ENCODE results near the gene GUCA1C.

- TF ChIP-seq POLR2A (IDR thresholded peaks at IDR 0.05; ENCODE audit: extremely low read depth, insufficient read length): no peak
- no peak for TF ChIP-seq CTCF (IDR thresholded peaks at IDR 0.05; ENCODE audit: low read depth, low read length)
- TF ChIP-seq MYC (IDR thresholded peaks at IDR 0.05; ENCODE audit: low read depth, low read length): no peak
Measured at GRCh38 chr3:108879915-108880314, 73.8 kb downstream of the GUCA1C start.

Data from NB4 (cell line).